Measurements from ENCODE around the gene PCDHB8. TPM values are rescaled to one million over a fixed set of nuclear protein-coding genes. Genes with fewer than 3 reads are reported as not detected.
"Not testable (repeated sequence)": the region's sequence is repeated elsewhere in the genome, so short reads cannot be mapped to it uniquely, and the experiment has no call there.

PCDHB8 gene
- polyA plus RNA-seq, 1 donor from 2014 or later: 0.81 TPM

- peak; percentile 63 for TF ChIP-seq RAD21 (conservative IDR thresholded peaks at IDR 0.05)
These were observed 45.7 kb downstream of the PCDHB8 start, which contains the start of gene PCDHB14 (continued) for GRCh38 chr5:141223112-141223783.

GRCh38 chr5:141224844-141225243 lies 47.3 kb downstream of the PCDHB8 start:
- not testable (repeated sequence) for H3K79me2 ChIP-seq (replicated peaks; ENCODE audit: insufficient read depth, low read length); H3K9me2 ChIP-seq (ENCODE audit: insufficient read depth, low read length); H3K36me3 ChIP-seq (ENCODE audit: insufficient read depth, low read length); H3K27me3 ChIP-seq (ENCODE audit: insufficient read depth, low read depth, low read length); H2AFZ ChIP-seq (ENCODE audit: low read depth, low read length); H3K9ac ChIP-seq (ENCODE audit: low read length); H3F3A ChIP-seq (ENCODE audit: insufficient read depth, low read length, poor library complexity, severe bottlenecking); H3K27ac ChIP-seq (ENCODE audit: low read length); H3K4me2 ChIP-seq (ENCODE audit: low read length); H4K20me1 ChIP-seq (ENCODE audit: insufficient read depth); H3K9me3 ChIP-seq (ENCODE audit: low read length)
- H3K4me3 ChIP-seq (ENCODE audit: low read length): peak overlapping the region; percentile 60

- not testable (repeated sequence) for H2AFZ ChIP-seq (ENCODE audit: low read depth, low read length); H3F3A ChIP-seq (ENCODE audit: insufficient read depth, low read length, poor library complexity, severe bottlenecking); H3K27me3 ChIP-seq (ENCODE audit: insufficient read depth, low read depth, low read length); H3K9me2 ChIP-seq (ENCODE audit: insufficient read depth, low read length); H3K27ac ChIP-seq (ENCODE audit: low read length); H3K9ac ChIP-seq (ENCODE audit: low read length); H3K4me2 ChIP-seq (ENCODE audit: low read length); H3K79me2 ChIP-seq (replicated peaks; ENCODE audit: insufficient read depth, low read length); H3K4me3 ChIP-seq (ENCODE audit: low read length); H3K9me3 ChIP-seq (ENCODE audit: low read length); H4K20me1 ChIP-seq (ENCODE audit: insufficient read depth); H3K36me3 ChIP-seq (ENCODE audit: insufficient read depth, low read length)
These were observed 47.8 kb downstream of the PCDHB8 start for GRCh38 chr5:141225421-141225820.

Other genes with a start within 250 kb of the PCDHB8 start
- 7.6 and 9.3 TPM in 2 replicates for gene PCDHAC2, start 211.3 kb upstream of the PCDHB8 start, polyA plus RNA-seq
- gene PCDHB1, start 126.4 kb upstream of the PCDHB8 start, polyA plus RNA-seq: 0.10 TPM in 1 of 2 replicates, not detected in the other
- gene PCDHB2, start 83.2 kb upstream of the PCDHB8 start, polyA plus RNA-seq: 103 and 105 TPM in 2 replicates
- 3.9 and 4.9 TPM in 2 replicates for gene PCDHB3, start 77.3 kb upstream of the PCDHB8 start, polyA plus RNA-seq
- 4.2 and 4.3 TPM in 2 replicates for gene PCDHB4, start 56.0 kb upstream of the PCDHB8 start, polyA plus RNA-seq
- 4.5 and 4.7 TPM in 2 replicates for gene PCDHB5, start 42.6 kb upstream of the PCDHB8 start, polyA plus RNA-seq
- 1.6 and 1.7 TPM in 2 replicates for gene PCDHB6, start 27.7 kb upstream of the PCDHB8 start, polyA plus RNA-seq
- 0.99 and 2.1 TPM in 2 replicates for gene PCDHB7, start 5.1 kb upstream of the PCDHB8 start, polyA plus RNA-seq
- gene PCDHB16, start 4.6 kb downstream of the PCDHB8 start, polyA plus RNA-seq: 2.1 and 2.8 TPM in 2 replicates
- gene PCDHB9, start 9.4 kb downstream of the PCDHB8 start, polyA plus RNA-seq: 4.8 and 4.9 TPM in 2 replicates
- gene PCDHB10, start 14.6 kb downstream of the PCDHB8 start, polyA plus RNA-seq: 8.7 and 9.6 TPM in 2 replicates
- 2.7 and 3.7 TPM in 2 replicates for gene PCDHB11, start 21.8 kb downstream of the PCDHB8 start, polyA plus RNA-seq
- gene PCDHB12, start 30.9 kb downstream of the PCDHB8 start, polyA plus RNA-seq: 1.3 and 2.2 TPM in 2 replicates
- 1.0 and 1.6 TPM in 2 replicates for gene PCDHB13, start 36.1 kb downstream of the PCDHB8 start, polyA plus RNA-seq
- 12.6 and 18.3 TPM in 2 replicates for gene PCDHB14, start 45.6 kb downstream of the PCDHB8 start, polyA plus RNA-seq
- gene PCDHB15, start 67.6 kb downstream of the PCDHB8 start, polyA plus RNA-seq: 11.2 and 13.7 TPM in 2 replicates
- not detected in 2 replicates for gene SLC25A2, start 126.3 kb downstream of the PCDHB8 start, polyA plus RNA-seq
- 173 and 198 TPM in 2 replicates for gene TAF7, start 143.0 kb downstream of the PCDHB8 start, polyA plus RNA-seq
- gene PCDHGA1, start 152.7 kb downstream of the PCDHB8 start, polyA plus RNA-seq: 0.19 and 0.50 TPM in 2 replicates
- 0.21 and 0.26 TPM in 2 replicates for gene PCDHGA2, start 161.0 kb downstream of the PCDHB8 start, polyA plus RNA-seq
- gene PCDHGA3, start 166.0 kb downstream of the PCDHB8 start, polyA plus RNA-seq: 0.10 and 0.26 TPM in 2 replicates
- gene PCDHGB1, start 172.3 kb downstream of the PCDHB8 start, polyA plus RNA-seq: 0.46 and 0.68 TPM in 2 replicates
- 0.38 TPM in 1 of 2 replicates, not detected in the other for gene PCDHGA4, start 177.2 kb downstream of the PCDHB8 start, polyA plus RNA-seq
- 0.30 and 0.43 TPM in 2 replicates for gene PCDHGB2, start 182.2 kb downstream of the PCDHB8 start, polyA plus RNA-seq
- 0.25 TPM in 1 of 2 replicates, not detected in the other for gene PCDHGA5, start 186.4 kb downstream of the PCDHB8 start, polyA plus RNA-seq
- gene PCDHGB3, start 192.5 kb downstream of the PCDHB8 start, polyA plus RNA-seq: not detected in 2 replicates
- gene PCDHGA6, start 196.1 kb downstream of the PCDHB8 start, polyA plus RNA-seq: 0.09 TPM in 1 of 2 replicates, not detected in the other
- not detected in 2 replicates for gene PCDHGA7, start 205.0 kb downstream of the PCDHB8 start, polyA plus RNA-seq
- gene PCDHGB4, start 209.9 kb downstream of the PCDHB8 start, polyA plus RNA-seq: 9.3 and 13.0 TPM in 2 replicates
- 0.19 and 0.38 TPM in 2 replicates for gene PCDHGA8, start 214.8 kb downstream of the PCDHB8 start, polyA plus RNA-seq
- 0.17 and 0.54 TPM in 2 replicates for gene PCDHGB5, start 220.2 kb downstream of the PCDHB8 start, polyA plus RNA-seq
- 0.11 TPM in 1 of 2 replicates, not detected in the other for gene PCDHGA9, start 225.0 kb downstream of the PCDHB8 start, polyA plus RNA-seq
- gene PCDHGB6, start 230.2 kb downstream of the PCDHB8 start, polyA plus RNA-seq: 29.2 and 34.4 TPM in 2 replicates
- 7.3 and 8.1 TPM in 2 replicates for gene PCDHGA10, start 235.2 kb downstream of the PCDHB8 start, polyA plus RNA-seq
- 4.7 and 5.1 TPM in 2 replicates for gene PCDHGB7, start 239.9 kb downstream of the PCDHB8 start, polyA plus RNA-seq
- 0.32 and 0.62 TPM in 2 replicates for gene PCDHGA11, start 243.3 kb downstream of the PCDHB8 start, polyA plus RNA-seq